ENCODE results near the gene NMD3.

DNA sequence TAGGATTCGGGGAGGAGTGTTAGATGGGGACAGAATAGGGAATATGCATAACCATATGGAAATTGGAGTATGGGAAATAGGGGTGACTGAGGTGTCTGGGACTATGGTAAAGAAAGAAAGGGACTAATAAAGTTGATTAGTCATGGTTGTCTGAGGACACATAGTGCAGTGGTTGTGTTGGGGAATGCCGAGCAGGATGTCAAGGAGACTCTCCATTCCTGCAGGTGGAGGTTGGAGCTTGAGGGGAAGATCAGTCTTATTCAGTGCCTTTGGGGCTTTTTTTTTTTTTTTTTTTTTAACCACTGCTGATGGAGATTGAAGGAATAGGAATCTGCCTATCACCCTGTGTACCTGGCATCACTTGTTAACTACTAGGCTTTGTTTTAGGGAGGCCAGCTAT lies 10.8 kb downstream of the NMD3 start:
- TF ChIP-seq, protein P1, sequence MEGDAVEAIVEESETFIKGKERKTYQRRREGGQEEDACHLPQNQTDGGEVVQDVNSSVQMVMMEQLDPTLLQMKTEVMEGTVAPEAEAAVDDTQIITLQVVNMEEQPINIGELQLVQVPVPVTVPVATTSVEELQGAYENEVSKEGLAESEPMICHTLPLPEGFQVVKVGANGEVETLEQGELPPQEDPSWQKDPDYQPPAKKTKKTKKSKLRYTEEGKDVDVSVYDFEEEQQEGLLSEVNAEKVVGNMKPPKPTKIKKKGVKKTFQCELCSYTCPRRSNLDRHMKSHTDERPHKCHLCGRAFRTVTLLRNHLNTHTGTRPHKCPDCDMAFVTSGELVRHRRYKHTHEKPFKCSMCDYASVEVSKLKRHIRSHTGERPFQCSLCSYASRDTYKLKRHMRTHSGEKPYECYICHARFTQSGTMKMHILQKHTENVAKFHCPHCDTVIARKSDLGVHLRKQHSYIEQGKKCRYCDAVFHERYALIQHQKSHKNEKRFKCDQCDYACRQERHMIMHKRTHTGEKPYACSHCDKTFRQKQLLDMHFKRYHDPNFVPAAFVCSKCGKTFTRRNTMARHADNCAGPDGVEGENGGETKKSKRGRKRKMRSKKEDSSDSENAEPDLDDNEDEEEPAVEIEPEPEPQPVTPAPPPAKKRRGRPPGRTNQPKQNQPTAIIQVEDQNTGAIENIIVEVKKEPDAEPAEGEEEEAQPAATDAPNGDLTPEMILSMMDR (IDR thresholded peaks at IDR 0.05; ENCODE audit: insufficient read depth, low read depth, low read length), result no peak
- no peak for TF ChIP-seq EZH2 (IDR thresholded peaks at IDR 0.05; ENCODE audit: insufficient read depth, low read length)
